Spleen (tissue), 7 donors: ENCODE results near the gene KIF26B.

ENCODE experiments used
- POLR2A ChIP-seq, 3 donors: fragments of 450-650 bp; IDR thresholded peaks; one replicate each; pipeline ENCODE4 v1.5.1; 2017; ENCODE audit warnings: antibody characterized with exemption in 3 of 3, mild to moderate bottlenecking in 1 of 3
- TF ChIP-seq, protein P1 (sequence below), 11 experiments: fragments of 200-600 bp in 7 of 11; fragments of 450-650 bp in 4 of 11; sonication (generic) in 4 of 11; IDR thresholded peaks in 8 of 11; conservative IDR thresholded peaks in 3 of 11; 1 replicate in 7 of 11; 2 replicates in 4 of 11; pipeline versions ENCODE4 v1.4.0 to v1.8.0; 2016 to 2021; ENCODE audit warnings: antibody characterized with exemption in 11 of 11, inconsistent platforms in 4 of 11, mild to moderate bottlenecking in 1 of 11
- donor health status: DM: no; HTN: no; CAD: no; lungs with moderate emphysema.
- donor health status: DM: no; HTN: no; CAD: no.
- donor health status: DM: no; HTN: no; CAD: no.

DNA sequence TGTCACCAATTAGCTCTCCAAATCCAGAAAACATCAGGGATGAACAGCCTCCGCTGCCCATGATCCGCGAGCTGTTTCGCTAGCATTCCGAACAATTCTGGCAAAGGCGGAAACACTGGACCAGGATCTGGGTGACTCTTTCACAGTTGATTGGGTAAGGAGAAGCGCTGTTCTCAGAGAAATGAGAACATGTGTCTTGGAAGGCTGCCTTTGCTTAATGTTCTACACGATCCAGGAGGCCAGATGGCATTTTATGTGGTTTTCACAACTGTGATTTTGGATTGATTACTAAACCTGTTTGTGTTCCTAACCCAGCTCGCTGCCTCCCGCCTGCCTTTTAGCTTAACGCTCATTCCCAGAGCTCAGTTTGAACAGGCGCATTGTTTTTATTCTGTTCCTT, 144.0 kb downstream of the KIF26B start:
- TF ChIP-seq, protein P1, sequence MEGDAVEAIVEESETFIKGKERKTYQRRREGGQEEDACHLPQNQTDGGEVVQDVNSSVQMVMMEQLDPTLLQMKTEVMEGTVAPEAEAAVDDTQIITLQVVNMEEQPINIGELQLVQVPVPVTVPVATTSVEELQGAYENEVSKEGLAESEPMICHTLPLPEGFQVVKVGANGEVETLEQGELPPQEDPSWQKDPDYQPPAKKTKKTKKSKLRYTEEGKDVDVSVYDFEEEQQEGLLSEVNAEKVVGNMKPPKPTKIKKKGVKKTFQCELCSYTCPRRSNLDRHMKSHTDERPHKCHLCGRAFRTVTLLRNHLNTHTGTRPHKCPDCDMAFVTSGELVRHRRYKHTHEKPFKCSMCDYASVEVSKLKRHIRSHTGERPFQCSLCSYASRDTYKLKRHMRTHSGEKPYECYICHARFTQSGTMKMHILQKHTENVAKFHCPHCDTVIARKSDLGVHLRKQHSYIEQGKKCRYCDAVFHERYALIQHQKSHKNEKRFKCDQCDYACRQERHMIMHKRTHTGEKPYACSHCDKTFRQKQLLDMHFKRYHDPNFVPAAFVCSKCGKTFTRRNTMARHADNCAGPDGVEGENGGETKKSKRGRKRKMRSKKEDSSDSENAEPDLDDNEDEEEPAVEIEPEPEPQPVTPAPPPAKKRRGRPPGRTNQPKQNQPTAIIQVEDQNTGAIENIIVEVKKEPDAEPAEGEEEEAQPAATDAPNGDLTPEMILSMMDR (IDR thresholded peaks at IDR 0.05 in 8 of 11, conservative IDR thresholded peaks at IDR 0.05 in 3 of 11), result no peak
- no peak for TF ChIP-seq POLR2A (IDR thresholded peaks at IDR 0.05)
